H1 (cell line): ENCODE data around the gene KDF1. TPM values are rescaled to one million over a fixed set of nuclear protein-coding genes. Genes with fewer than 3 reads are reported as not detected.
A peak's percentile ranks its signal among the peaks of the same experiment; 100 is the strongest.

Experiments
- CTCF ChIA-PET: fragments of 300-600 bp; sonication (Branson Sonifier 250); formaldehyde crosslinking; loops from one replicate; lab custom pipeline; 2021; ENCODE audit not compliant: partially characterized antibody; lab: Charles Lee
- POLR2A ChIA-PET: fragments of 300-600 bp; sonication (Branson Sonifier 250); formaldehyde crosslinking; loops from one replicate; lab custom pipeline; 2021; ENCODE audit warnings: inconsistent platforms; ENCODE audit not compliant: partially characterized antibody; lab: Charles Lee
- DNase-seq, 2 experiments: peaks; one replicate each; pipeline versions ENCODE4 v3.0.0 to v3.0.0-alpha.2; 2010 to 2022; ENCODE audit warnings: low spot score in 2 of 2, low read depth in 1 of 2, mixed read lengths in 1 of 2
- FAIRE-seq: peaks from 2 replicates; lab custom pipeline; 2011; peaks lifted over from hg19 to GRCh38; lab: Jason Lieb, UNC
- H2AFZ ChIP-seq: 2 replicates; pipeline ENCODE4 v1.8.1; 2012; ENCODE audit warnings: low read length, inconsistent platforms
- H2AK5ac ChIP-seq: 2 replicates; pipeline ENCODE4 v1.6.1; 2013; ENCODE audit warnings: low read depth, low read length
- H2BK120ac ChIP-seq: replicated peaks from 2 replicates; pipeline ENCODE3; 2013; ENCODE audit warnings: low read depth, low read length, inconsistent platforms
- H2BK12ac ChIP-seq: 2 replicates; pipeline ENCODE4 v1.6.1; 2013; ENCODE audit warnings: low read depth, low read length
- H2BK15ac ChIP-seq: 2 replicates; pipeline ENCODE4 v1.6.1; 2013; ENCODE audit warnings: low read length
- H2BK20ac ChIP-seq: 2 replicates; pipeline ENCODE4 v1.6.1; 2013; ENCODE audit warnings: low read length
- H2BK5ac ChIP-seq: 2 replicates; pipeline ENCODE4 v1.6.1; 2013; ENCODE audit warnings: low read depth, low read length
- H3K14ac ChIP-seq: 2 replicates; pipeline ENCODE4 v1.6.1; 2013; ENCODE audit warnings: inconsistent platforms; ENCODE audit not compliant: insufficient read length
- H3K18ac ChIP-seq: 2 replicates; pipeline ENCODE4 v1.6.1; 2013; ENCODE audit warnings: low read length; ENCODE audit errors: extremely low read depth
- H3K23ac ChIP-seq: 2 replicates; pipeline ENCODE4 v1.6.1; 2013; ENCODE audit warnings: inconsistent platforms; ENCODE audit not compliant: insufficient read length
- H3K23me2 ChIP-seq: 2 replicates; pipeline ENCODE4 v1.6.1; 2013; ENCODE audit warnings: low read depth, low read length
- H3K27ac ChIP-seq: 2 replicates; pipeline ENCODE4 v1.6.1; 2011; ENCODE audit warnings: low read depth, low read length, inconsistent platforms
- H3K27me3 ChIP-seq, 4 experiments: replicated peaks in 1 of 4; 1 replicate in 1 of 4; 2 replicates in 3 of 4; pipeline versions ENCODE4 v1.6.1 to v1.8.1; 2011 to 2013; ENCODE audit warnings: low read length in 3 of 4, mild to moderate bottlenecking in 3 of 4, inconsistent platforms in 2 of 4, mixed read lengths in 2 of 4, moderate library complexity in 1 of 4; ENCODE audit not compliant: control insufficient read depth in 3 of 4, insufficient read depth in 3 of 4; ENCODE audit errors: extremely low read depth in 1 of 4
- H3K36me3 ChIP-seq, 4 experiments: 2 replicates each; pipeline versions ENCODE4 v1.6.1 to v1.8.1; 2011 to 2013; ENCODE audit warnings: mild to moderate bottlenecking in 4 of 4, low read length in 3 of 4, moderate library complexity in 2 of 4, control low read depth in 1 of 4, inconsistent platforms in 1 of 4; ENCODE audit not compliant: insufficient read depth in 4 of 4, control insufficient read depth in 2 of 4
- H3K4ac ChIP-seq: replicated peaks from 2 replicates; pipeline ENCODE3; 2013; ENCODE audit warnings: low read length, low read depth, mixed read lengths, inconsistent platforms; ENCODE audit not compliant: insufficient read length
- H3K4me1 ChIP-seq, 4 experiments: replicated peaks in 1 of 4; 1 replicate in 1 of 4; 2 replicates in 3 of 4; pipeline versions ENCODE4 v1.6.1 to v1.8.1; 2011 to 2013; ENCODE audit warnings: low read length in 3 of 4, inconsistent platforms in 2 of 4, mixed read lengths in 1 of 4; ENCODE audit not compliant: insufficient read depth in 4 of 4, control insufficient read depth in 3 of 4
- H3K4me2 ChIP-seq, 2 experiments: 2 replicates each; pipeline versions ENCODE4 v1.6.1 to v1.8.1; 2011 to 2013; ENCODE audit warnings: low read depth in 2 of 2, low read length in 2 of 2, control low read depth in 1 of 2, inconsistent platforms in 1 of 2, mild to moderate bottlenecking in 1 of 2; ENCODE audit not compliant: insufficient read depth in 1 of 2
- H3K4me3 ChIP-seq, 4 experiments: fragments of 200-600, 300-600 bp in 1 of 4; sonication (generic), shearing (Covaris generic), sonication (Bioruptor Twin) in 1 of 4; 2 replicates each; pipeline versions ENCODE4 v1.5.1 to v1.8.1; 2011 to 2016; ENCODE audit warnings: low read length in 4 of 4, low read depth in 3 of 4, control low read depth in 2 of 4, inconsistent platforms in 2 of 4, mild to moderate bottlenecking in 2 of 4, mixed read lengths in 1 of 4, moderate library complexity in 1 of 4; ENCODE audit not compliant: insufficient read depth in 2 of 4; ENCODE audit errors: extremely low read depth in 1 of 4
- H3K56ac ChIP-seq: replicated peaks from 2 replicates; pipeline ENCODE3; 2013; ENCODE audit warnings: low read depth, mild to moderate bottlenecking, mixed read lengths, low read length, inconsistent platforms; ENCODE audit not compliant: insufficient read length
- H3K79me1 ChIP-seq: 2 replicates; pipeline ENCODE4 v1.6.1; 2013; ENCODE audit warnings: low read depth, low read length, control low read depth
- H3K79me2 ChIP-seq, 2 experiments: 2 replicates each; pipeline versions ENCODE4 v1.6.1 to v1.8.1; 2012 to 2013; ENCODE audit warnings: low read length in 2 of 2, mild to moderate bottlenecking in 2 of 2, inconsistent platforms in 1 of 2; ENCODE audit not compliant: insufficient read depth in 2 of 2, control insufficient read depth in 1 of 2
- H3K9ac ChIP-seq, 4 experiments: replicated peaks in 1 of 4; 1 replicate in 1 of 4; 2 replicates in 3 of 4; pipeline versions ENCODE4 v1.6.1 to v1.8.1; 2011 to 2013; ENCODE audit warnings: low read depth in 3 of 4, low read length in 3 of 4, control low read depth in 2 of 4, mild to moderate bottlenecking in 2 of 4, moderate library complexity in 2 of 4, inconsistent platforms in 1 of 4; ENCODE audit errors: extremely low read depth in 1 of 4
- H3K9me3 ChIP-seq, 2 experiments: 2 replicates each; pipeline versions ENCODE4 v1.6.1 to v1.8.1; 2012 to 2013; ENCODE audit warnings: mild to moderate bottlenecking in 2 of 2, moderate library complexity in 2 of 2, control low read depth in 1 of 2, inconsistent platforms in 1 of 2, low read depth in 1 of 2, low read length in 1 of 2, mixed read lengths in 1 of 2; ENCODE audit not compliant: insufficient read depth in 2 of 2
- H4K20me1 ChIP-seq, 2 experiments: replicated peaks in 1 of 2; 2 replicates each; pipeline versions ENCODE3 to v1.8.1; 2011 to 2013; ENCODE audit warnings: inconsistent platforms in 2 of 2, low read length in 2 of 2, mild to moderate bottlenecking in 1 of 2; ENCODE audit not compliant: insufficient read depth in 2 of 2, control insufficient read depth in 1 of 2
- H4K5ac ChIP-seq: 2 replicates; pipeline ENCODE4 v1.6.1; 2013; ENCODE audit warnings: low read length, low read depth, mixed read lengths, inconsistent platforms; ENCODE audit not compliant: insufficient read length
- H4K8ac ChIP-seq: 2 replicates; pipeline ENCODE4 v1.8.0; 2013; ENCODE audit warnings: mild to moderate bottlenecking, moderate library complexity, low read length, inconsistent platforms; ENCODE audit not compliant: insufficient read depth; ENCODE audit errors: extremely low read depth
- H4K91ac ChIP-seq: replicated peaks from 2 replicates; pipeline ENCODE3; 2013; ENCODE audit warnings: low read length, mixed read lengths, inconsistent platforms; ENCODE audit not compliant: insufficient read length
- ATF2 ChIP-seq: IDR thresholded peaks from 2 replicates; pipeline ENCODE4 v1.6.1; 2012; ENCODE audit warnings: low read length, inconsistent platforms
- BRCA1 ChIP-seq: IDR thresholded peaks from 2 replicates; pipeline ENCODE4 v1.6.1; 2012; ENCODE audit warnings: low read depth, low read length, improper control_type of control experiment
- GABPA ChIP-seq: IDR thresholded peaks from 2 replicates; pipeline ENCODE4 v1.6.1; 2011; ENCODE audit warnings: mild to moderate bottlenecking, low read length, moderate library complexity, borderline replicate concordance; ENCODE audit not compliant: insufficient read depth
- SIRT6 ChIP-seq: IDR thresholded peaks from one replicate; pipeline ENCODE4 v1.7.1; 2012; ENCODE audit warnings: low read length, inconsistent platforms
- WGBS, 2 experiments: shearing (Covaris generic) in 1 of 2; methylation state at CpG; one replicate each; pipeline versions ENCODE4 v1.1.6 to v1.1.7; 2013 to 2015; ENCODE audit warnings: low lambda C conversion rate in 2 of 2, mixed read lengths in 2 of 2, inconsistent platforms in 1 of 2, low coverage in 1 of 2, missing lambda C conversion rate in 1 of 2; ENCODE audit not compliant: insufficient replicate concordance in 2 of 2, insufficient coverage in 1 of 2, insufficient read length in 1 of 2; ENCODE audit errors: extremely low coverage in 1 of 2, missing lambda C conversion rate in 1 of 2; 5-methylcytosine and 5-hydroxymethylcytosine counted together
- polyA plus RNA-seq, 7 experiments: library from polyadenylated mRNA; depleted of rRNA in 3 of 7; stranded (reverse) in 5 of 7; unstranded in 2 of 7; fragments of >200 nt in 5 of 7; fragments of 200-250 nt in 2 of 7; gene quantifications; 1 replicate in 5 of 7; 2 replicates in 1 of 7; 4 replicates in 1 of 7; pipeline versions ENCODE4 v1.2.1 to v1.2.3, GENCODE V29; 2011 to 2013; ENCODE audit warnings: missing spikeins in 2 of 7, mixed read lengths in 2 of 7
- total RNA-seq: library from RNA; stranded (reverse); fragmentation: NEBNext Ultra II Directional; extraction: Animal tissue kit (Norgen Biotek cat#: 25700); gene quantifications from 2 replicates; pipeline ENCODE4 v1.2.1, GENCODE V29; 2021

The KDF1 gene
- total and polyA plus RNA-seq, 2 of the 8 experiments (the other 6 are each of a cell fraction or from before 2014, with no cell fraction given): 16.9 to 37.5 TPM

GRCh38 chr1:26913754-26914619 is 46.3 kb downstream of the KDF1 start, which contains the start of gene NR0B2:
Gene NR0B2 (minus strand): TSS chr1:26913975. CDS start chr1:26913940, 35 bp downstream.
- Histone ChIP-seq H2AFZ (no peak within 1 kb of the TSS), H3K23me2 (no peaks in the 10 kb centered on the region), H4K20me1 (no peaks in the 10 kb centered on the region), H4K5ac (no peak within 1 kb of the TSS), H3K79me2 (no peaks in the 10 kb centered on the region), H2BK20ac (no peak within 1 kb of the TSS), H3K4me2 (no peak within 1 kb of the TSS), H3K27ac (no peak within 1 kb of the TSS), H2BK15ac (no peak within 1 kb of the TSS), H3K79me1 (no peaks in the 10 kb centered on the region), H3K27me3 (peaks cover 0 to 2% (median 0%) of the 10 kb centered on the region in 4 experiments; a peak in 2 of 7 replicates), H3K36me3 (no peaks in the 10 kb centered on the region), H3K4me3 (no peak within 1 kb of the TSS), H4K91ac (no peak within 1 kb of the TSS), H4K8ac (peak within 1 kb of the TSS; percentile 79; the same call in 1 of the 2 replicates), H2BK5ac (no peak within 1 kb of the TSS), H2BK12ac (no peak within 1 kb of the TSS), H3K23ac (no peak within 1 kb of the TSS), H3K4ac (no peak within 1 kb of the TSS), H2BK120ac (no peak within 1 kb of the TSS), H3K9ac (no peak within 1 kb of the TSS), H3K14ac (no peak within 1 kb of the TSS), H2AK5ac (no peak within 1 kb of the TSS), H3K4me1 (no peaks in the 10 kb centered on the region), H3K9me3 (no peaks in the 10 kb centered on the region), H3K56ac (no peak within 1 kb of the TSS), H3K18ac (no peak within 1 kb of the TSS)
- CTCF ChIA-PET: interaction anchor here (0.8 to 1.3 kb wide), 4 partner anchors 27 to 312 kb away, joined by 3 read pairs; partner anchors contain the start of gene KDF1
- no peak for DNase-seq
- TF ChIP-seq GABPA (no peak), ATF2 (no peak), SIRT6 (no peak), BRCA1 (no peak)
- FAIRE-seq: no peak
- WGBS, 2 experiments: 86% methylated on average over 16 of the region's 16 CpGs; no CpG with 5 or more reads in 1 of the 2 experiments
- POLR2A ChIA-PET: interaction anchor here (1.0 to 2.5 kb wide), 6 partner anchors 8 to 46 kb away, joined by 3 to 14 read pairs (median 6); partner anchors contain the start of genes GPATCH3, GPN2, KDF1 and NUDC
